Suppressor macrophage (primary cell): ENCODE measurements around the gene TMEM273.
A peak's percentile ranks its signal among the peaks of the same experiment; 100 is the strongest.
"Not testable (repeated sequence)": the region's sequence is repeated elsewhere in the genome, so short reads cannot be mapped to it uniquely, and the experiment has no call there.

Source experiments
- DNase-seq, 4 experiments: peaks; one replicate each; pipeline ENCODE4 v3.0.0-alpha.2; 2020 to 2022

The TMEM273 gene

DNA sequence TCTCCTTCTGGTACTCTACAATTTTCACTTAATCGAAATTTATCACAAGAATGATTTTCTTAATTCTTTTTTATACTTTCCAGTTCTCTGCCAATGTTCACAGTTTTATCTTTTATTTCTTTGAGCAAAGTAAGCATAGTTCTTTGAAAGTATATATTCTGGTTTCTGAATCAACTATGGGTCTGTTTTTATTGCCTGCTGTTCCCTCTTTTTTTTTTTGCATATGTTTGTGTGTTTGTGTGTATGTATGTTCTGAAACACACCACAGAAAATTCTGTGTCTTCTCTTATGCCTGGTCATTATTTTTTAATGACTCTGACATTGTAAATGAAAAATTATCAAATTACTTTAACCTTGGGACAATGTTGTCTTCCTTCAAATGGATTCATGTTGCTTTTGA, 15.9 kb upstream of the TMEM273 start:
- no peak for DNase-seq

- no peak for DNase-seq
Observed at GRCh38 chr10:49202266-49202665, 14.1 kb upstream of the TMEM273 start.

GRCh38 chr10:49200854-49201253, 12.7 kb upstream of the TMEM273 start:
- DNase-seq = peak in 1 of 4 experiments; percentile 44

DNA sequence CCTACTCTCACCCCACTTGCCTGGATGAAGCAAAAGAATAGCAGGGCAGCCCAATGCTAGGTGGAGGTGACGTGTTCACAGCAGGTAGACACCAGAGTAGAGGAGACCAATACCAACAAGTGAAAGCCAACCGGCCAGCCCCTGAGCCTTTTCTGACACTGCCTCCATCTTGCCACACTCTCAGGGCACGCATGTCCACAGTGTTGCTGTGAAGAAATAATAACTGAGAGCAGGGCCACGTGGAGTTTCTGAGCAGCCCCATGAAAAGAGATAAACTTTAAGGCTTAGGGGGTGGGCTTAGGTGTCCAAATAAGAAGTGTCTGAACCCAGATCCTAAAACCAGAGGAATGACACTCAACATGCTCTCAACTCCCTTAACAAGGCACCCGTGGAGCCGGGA, 9.0 kb upstream of the TMEM273 start:
- no peak for DNase-seq

GRCh38 chr10:49195864-49196263, 7.7 kb upstream of the TMEM273 start:
- DNase-seq = not testable (repeated sequence)

GRCh38 chr10:49194212-49194920, 6.2 kb upstream of the TMEM273 start:
- DNase-seq = no peak

DNA sequence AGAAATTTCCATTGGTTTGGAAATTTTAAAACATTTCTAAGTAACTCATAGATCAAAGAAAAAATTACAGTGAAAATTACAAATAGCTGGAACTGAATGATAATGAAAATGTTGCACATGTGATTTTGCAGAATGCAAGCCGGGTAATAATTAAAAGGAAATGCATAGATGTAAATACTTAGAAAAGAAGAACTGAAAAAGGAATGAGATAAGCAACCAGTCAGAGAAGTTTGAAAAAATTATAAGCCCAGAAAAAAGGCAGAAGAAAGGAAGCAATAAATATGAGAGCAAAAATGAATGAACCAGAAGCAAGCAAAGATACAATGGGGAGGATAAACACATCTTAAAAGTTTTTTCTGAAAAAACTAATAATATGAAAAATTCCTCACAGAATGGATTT, 3.2 kb upstream of the TMEM273 start:
- DNase-seq = peak in 1 of 4 experiments; percentile 36

- DNase-seq = no peak
Observed at GRCh38 chr10:49189422-49189821, 1.2 kb upstream of the TMEM273 start.

GRCh38 chr10:49187044-49187484, 1.1 kb downstream of the TMEM273 start:
- no peak for DNase-seq

DNA sequence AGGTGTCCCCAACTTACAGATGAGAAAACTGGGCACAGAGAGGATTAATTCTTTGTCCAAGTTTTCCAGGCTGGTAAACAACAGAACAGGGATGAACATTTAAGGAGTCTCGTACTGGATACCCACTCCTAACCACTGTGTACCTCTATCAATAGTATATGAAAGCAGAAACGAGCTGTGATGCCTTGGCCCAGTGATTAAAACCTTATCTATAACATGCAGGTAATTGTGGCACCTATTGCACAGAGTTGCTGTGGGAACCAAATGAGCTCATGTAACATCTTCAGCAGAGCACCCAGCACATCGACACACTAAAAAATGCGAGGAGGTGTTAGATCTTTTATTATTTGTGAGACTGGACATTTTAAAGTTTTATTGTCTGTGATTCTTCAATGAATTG, 1.6 kb downstream of the TMEM273 start:
- DNase-seq = no peak

GRCh38 chr10:49185213-49185612, 3.0 kb downstream of the TMEM273 start:
- no peak for DNase-seq

GRCh38 chr10:49184642-49185111, 3.5 kb downstream of the TMEM273 start:
- DNase-seq = no peak

DNA sequence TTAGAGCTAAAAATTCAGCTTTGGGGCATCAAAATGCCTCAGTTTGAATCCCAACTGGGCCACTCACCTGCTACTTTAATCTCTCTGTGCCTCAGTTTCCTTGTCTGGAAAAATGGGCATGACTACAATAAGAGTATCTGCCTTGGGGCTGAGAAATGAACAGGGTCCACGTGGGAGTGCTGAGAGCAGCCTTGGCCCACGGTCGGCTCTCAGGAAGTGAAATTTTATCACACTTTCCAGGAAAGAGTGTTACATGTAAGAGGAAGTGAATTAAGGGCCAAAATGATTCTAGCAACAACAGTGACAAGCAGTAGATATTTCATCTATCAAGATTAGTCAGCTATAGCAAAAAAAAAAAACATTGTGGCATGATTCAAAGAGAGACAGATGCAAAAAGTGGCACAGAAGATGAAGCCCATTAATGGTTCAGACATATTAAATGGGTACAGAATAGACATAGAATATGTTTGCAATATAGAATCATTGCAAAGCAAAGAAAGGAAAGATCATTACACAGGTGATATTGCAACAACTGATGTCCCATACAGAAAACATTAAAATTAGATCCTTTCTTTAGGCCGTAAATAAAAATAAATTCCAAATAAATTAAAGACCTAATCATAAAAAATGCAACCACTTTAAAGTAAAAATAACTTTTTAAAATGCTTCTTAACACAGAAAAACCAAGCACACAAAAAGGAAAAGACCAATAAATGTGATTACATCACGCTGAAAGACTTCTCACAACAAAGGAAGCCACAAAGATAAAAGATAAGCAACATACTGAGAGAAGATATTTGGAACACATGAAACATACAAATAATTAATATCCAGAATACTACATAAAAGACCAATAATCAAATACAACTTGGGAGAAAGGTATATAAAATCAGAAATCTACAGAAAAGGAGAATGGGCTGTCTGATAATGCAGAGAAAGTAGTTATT, 4.3 kb downstream of the TMEM273 start:
- DNase-seq = peak; percentile 49 to 85 (median 76)

- DNase-seq = no peak
Observed at GRCh38 chr10:49182776-49183175, 5.4 kb downstream of the TMEM273 start.

DNA sequence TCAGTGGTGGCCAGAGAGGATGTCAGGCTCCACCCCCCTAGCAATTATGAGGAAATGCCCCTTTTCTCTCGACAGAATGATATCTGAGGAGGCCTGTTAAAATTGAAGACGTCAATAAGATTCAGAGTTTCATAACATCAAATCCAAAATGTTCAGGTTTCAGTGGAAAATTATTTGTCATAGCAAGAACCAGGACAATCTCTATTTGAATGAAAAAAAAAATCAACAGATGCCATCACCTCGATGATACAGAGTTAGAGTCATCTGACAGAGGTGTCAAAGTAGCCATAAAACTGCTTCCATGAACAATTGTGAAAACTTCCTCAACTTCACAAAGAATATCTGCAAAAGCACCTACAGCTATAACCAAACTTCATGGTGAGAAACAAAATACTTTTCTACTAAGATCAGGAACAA, 7.7 kb downstream of the TMEM273 start:
- DNase-seq = no peak

- no peak for DNase-seq
Observed at GRCh38 chr10:49179699-49180443, 8.3 kb downstream of the TMEM273 start.

- peak in 2 of 4 experiments; percentile 32 to 44 for DNase-seq
Observed at GRCh38 chr10:49178489-49179471, 9.4 kb downstream of the TMEM273 start.

DNA sequence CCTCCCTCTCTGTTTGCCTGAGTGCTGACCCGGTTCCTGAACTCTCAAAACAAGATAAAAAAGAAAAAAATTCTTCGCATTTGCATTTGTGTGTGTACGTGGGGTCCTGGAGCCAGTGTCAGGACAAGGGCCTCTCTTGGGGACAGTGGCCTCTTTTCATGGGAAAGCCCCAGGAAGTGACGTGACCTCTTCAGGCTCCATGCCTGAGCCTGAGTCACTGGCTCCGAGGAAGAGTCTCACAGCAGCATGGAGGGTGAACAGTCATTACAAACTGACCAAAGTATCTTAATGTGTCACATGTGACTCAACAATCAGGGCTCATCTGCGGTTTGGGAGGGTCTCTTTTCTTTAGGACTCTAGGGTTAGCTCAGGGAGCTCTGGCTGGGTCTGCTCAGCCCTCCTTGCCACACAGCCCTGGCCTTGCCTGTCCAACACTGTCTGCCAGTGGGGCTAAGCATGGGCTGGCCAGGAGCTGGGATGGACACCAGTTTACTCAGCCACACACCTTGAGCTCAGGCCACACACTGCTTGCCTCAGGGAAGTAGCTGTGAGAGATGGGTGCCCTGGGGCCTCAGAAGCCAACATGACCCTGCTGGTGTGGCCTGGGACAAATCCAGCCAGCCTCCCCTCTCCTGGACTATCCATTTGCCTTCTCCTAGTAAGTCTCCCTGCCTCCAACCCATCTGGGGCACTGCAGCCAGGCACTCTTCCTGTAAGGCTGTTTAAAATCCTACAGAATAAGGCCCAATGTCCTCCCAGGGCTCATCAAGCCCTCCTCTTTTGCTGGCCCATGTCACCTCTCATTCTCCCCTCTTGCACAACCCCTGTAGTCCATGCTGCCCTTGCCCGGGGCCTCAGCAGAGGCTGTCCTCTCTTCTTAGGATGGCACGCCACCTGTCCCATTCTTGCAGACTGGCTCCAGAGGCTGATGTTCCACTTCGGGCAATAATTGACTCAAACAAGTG, 10.5 kb downstream of the TMEM273 start:
- DNase-seq = peak; percentile 84 to 95 (median 88)

DNA sequence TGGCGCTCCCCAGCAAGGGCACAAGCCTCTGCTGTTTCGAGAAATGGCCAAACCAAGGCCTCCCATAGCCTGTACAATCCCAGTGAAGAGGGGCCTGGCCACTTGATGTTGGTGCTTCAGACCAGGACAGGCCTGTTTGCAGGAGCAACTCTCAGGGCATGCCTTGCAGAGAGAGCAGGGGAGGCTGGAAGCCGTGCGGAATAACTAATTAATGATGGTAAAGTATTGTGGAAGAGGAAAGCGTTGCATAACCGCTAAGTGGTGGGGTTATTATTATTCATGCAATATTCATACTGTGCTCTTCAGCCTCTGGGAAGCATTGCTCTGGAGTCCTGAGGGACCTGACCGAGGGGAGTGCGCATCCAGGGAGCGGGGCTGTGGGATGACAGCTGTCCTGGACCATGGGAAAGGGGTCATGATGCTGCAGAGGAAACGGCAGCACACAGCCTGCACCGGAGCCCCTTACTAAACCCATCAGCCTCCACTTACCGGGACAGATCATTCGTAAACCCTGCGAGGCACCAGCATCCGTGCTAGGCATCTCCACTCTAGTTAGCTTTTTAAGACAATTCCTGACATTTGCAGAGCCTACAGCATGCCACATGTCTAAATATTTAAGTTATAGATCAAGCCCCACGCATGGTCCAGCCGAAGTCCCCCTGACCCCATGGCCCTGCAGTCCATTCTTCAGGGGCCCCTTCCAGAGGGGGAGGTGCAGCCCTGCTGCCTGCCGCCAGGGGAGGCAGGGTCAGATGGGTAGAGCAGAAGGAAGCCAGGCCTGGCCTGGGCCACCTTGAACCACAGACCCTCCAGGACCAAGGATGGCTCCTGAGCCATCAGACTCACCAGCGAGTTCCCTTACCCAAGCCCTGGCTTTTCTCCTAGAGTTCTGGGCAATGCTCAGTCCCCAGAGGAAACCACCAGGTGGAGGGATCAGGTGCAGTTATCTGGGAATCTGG, 11.6 kb downstream of the TMEM273 start:
- no peak for DNase-seq
